Activated T-cell treated with anti-CD3 and anti-CD28 coated beads for 4 hours (primary cell): ENCODE measurements around the gene MAGED4B.
"Not testable (repeated sequence)": the region's sequence is repeated elsewhere in the genome, so short reads cannot be mapped to it uniquely, and the experiment has no call there.

Source experiments
- DNase-seq: peaks from one replicate; pipeline ENCODE4 v3.0.0-alpha.2; 2020

The MAGED4B gene

GRCh38 chrX:52068666-52069640 lies at the start of gene MAGED4B:
MAGED4B (minus strand) TSS chrX:52069183; CDS start chrX:52068172, 1,011 bp downstream.
- DNase-seq: not testable (repeated sequence)

- no peak for DNase-seq
Measured at GRCh38 chrX:52118262-52118661, 49.3 kb upstream of the MAGED4B start.

GRCh38 chrX:52082578-52082977 lies 13.6 kb upstream of the MAGED4B start:
- DNase-seq: no peak

GRCh38 chrX:52078131-52078530 lies 9.1 kb upstream of the MAGED4B start:
- no peak for DNase-seq

GRCh38 chrX:52042288-52042687 lies 26.7 kb downstream of the MAGED4B start:
- not testable (repeated sequence) for DNase-seq

GRCh38 chrX:52034211-52034610 lies 34.8 kb downstream of the MAGED4B start:
- no peak for DNase-seq

GRCh38 chrX:52031371-52031770 lies 37.6 kb downstream of the MAGED4B start:
- DNase-seq: no peak

- DNase-seq: no peak
Measured at GRCh38 chrX:52015794-52016193, 53.2 kb downstream of the MAGED4B start.
